ENCODE results near the gene UBL5.

- TF ChIP-seq POLR2A (IDR thresholded peaks at IDR 0.05; ENCODE audit: extremely low read depth, insufficient read length) (no peak), CTCF (IDR thresholded peaks at IDR 0.05; ENCODE audit: low read depth, low read length) (no peak), MYC (IDR thresholded peaks at IDR 0.05; ENCODE audit: low read depth, low read length) (no peak)
- TF ChIP-seq, protein P1, sequence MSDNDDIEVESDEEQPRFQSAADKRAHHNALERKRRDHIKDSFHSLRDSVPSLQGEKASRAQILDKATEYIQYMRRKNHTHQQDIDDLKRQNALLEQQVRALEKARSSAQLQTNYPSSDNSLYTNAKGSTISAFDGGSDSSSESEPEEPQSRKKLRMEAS (IDR thresholded peaks at IDR 0.05; ENCODE audit: low read depth, low read length) = no peak
Measured at GRCh38 chr19:9839415-9839814, 11.7 kb downstream of the UBL5 start.
